ENCODE data around the gene BRI3. TPM values are rescaled to one million over a fixed set of nuclear protein-coding genes. Genes with fewer than 3 reads are reported as not detected.
A peak's percentile ranks its signal among the peaks of the same experiment; 100 is the strongest.

The BRI3 gene
- total and polyA plus RNA-seq, 9 of the 15 experiments (the other 6 are each of a cell fraction or from before 2014, with no cell fraction given): 4.3 to 57.4 (median 18.6) TPM

DNA sequence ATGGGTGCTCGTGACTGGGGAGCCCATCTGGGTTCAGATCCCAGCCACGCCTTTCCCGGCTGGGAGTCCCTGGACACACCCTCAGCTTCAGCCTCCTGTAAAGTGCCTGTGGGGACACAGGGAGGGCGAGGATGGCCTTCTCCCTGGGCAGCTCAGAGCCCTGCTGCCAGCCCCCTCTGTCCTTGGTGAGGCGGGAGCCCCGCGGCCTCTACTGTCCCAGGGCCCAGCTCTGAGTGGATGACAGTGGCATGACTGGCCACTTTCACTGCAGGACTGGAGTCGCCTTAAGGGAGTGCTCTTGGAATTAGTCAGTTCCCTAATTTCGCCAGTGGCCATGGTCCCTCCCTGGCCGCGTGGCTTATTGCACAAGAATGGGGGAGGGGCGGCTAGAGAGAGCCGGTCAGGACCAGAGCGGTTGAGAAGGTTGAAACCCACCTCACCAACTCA lies 4.6 kb downstream of the BRI3 start:
- peak overlapping the region in 1 of 2 experiments; percentile 88; a peak in 2 of 4 replicates for H3K9ac ChIP-seq (ENCODE audit: insufficient read depth in 1 of 2, low read depth in 2 of 2, low read length in 2 of 2)
- BruUV-seq (replicated peaks): no TSS peak
- intact Hi-C loops (cut with micrococcal nuclease) (no loop called here), in situ Hi-C loops (cut with MboI) (no loop called here)
- ChIA-PET POLR2A (interaction anchor here (1.6 kb wide), 2 partner anchors 50 to 52 kb away, joined by 5 to 8 read pairs; no protein-coding TSS in a partner anchor), CTCF (ENCODE audit: low intra/inter-chr PET ratio) (no interaction called here)
- H3K9me3 ChIP-seq (replicated peaks; ENCODE audit: control insufficient read depth, insufficient read depth, low read depth, low read length): no peaks in the 10 kb centered on the region
- H3K36me3 ChIP-seq (ENCODE audit: control insufficient read depth, insufficient read depth, low read length): peaks cover 26% of the 10 kb centered on the region; the same call in 2 of the 3 replicates
- FAIRE-seq (no peak), DNase-seq (ENCODE audit: extremely low read depth in 1 of 4, low spot score in 3 of 4) (peak in 3 of 4 experiments; percentile 32 to 41 (median 37)), ATAC-seq (peak; percentile 23)
- H3K4me2 ChIP-seq (ENCODE audit: insufficient read depth, low read length): no peak overlapping the region
- H3K79me2 ChIP-seq (ENCODE audit: control insufficient read depth, insufficient read depth, low read length): peaks cover 21% of the 10 kb centered on the region
- 0 out of 3 replicates have a peak overlapping the region, but pooled peaks have one; percentile 16 for H3K27ac ChIP-seq (ENCODE audit: extremely low read depth, low read depth, low read length)
- peaks cover 9 to 70% of the 10 kb centered on the region in 2 experiments; a peak in 4 of 5 replicates for H3K4me1 ChIP-seq (replicated peaks in 1 of 2; ENCODE audit: control insufficient read depth in 2 of 2, insufficient read depth in 2 of 2, low read length in 2 of 2)
- 16% methylated on average over 13 of the region's 14 CpGs for whole genome bisulfite sequencing (ENCODE audit: insufficient coverage, low coverage, missing lambda C conversion rate)
- H3K27me3 ChIP-seq (ENCODE audit: control insufficient read depth in 2 of 2, insufficient read depth in 2 of 2, low read length in 2 of 2): peaks cover 0 to 40% of the 10 kb centered on the region in 2 experiments; a peak in 2 of 5 replicates
- H2AFZ ChIP-seq (ENCODE audit: low read depth, low read length): no peak overlapping the region
- no peaks in the 10 kb centered on the region for H3K9me1 ChIP-seq (ENCODE audit: control insufficient read depth, insufficient read depth, low read length)
- no peak overlapping the region for H3K4me3 ChIP-seq
- H4K20me1 ChIP-seq (replicated peaks; ENCODE audit: control insufficient read depth, insufficient read depth, low read length): peaks cover 5% of the 10 kb centered on the region; the same call in 1 of the 2 replicates
- peak; percentile 86 for TF ChIP-seq MYC (IDR thresholded peaks at IDR 0.05; ENCODE audit: low read depth, low read length)
- no peak for TF ChIP-seq MYC (CRISPR knock-in tag; IDR thresholded peaks at IDR 0.05; ENCODE audit: borderline replicate concordance, low read depth)
- 0 out of 2 replicates have a peak, but pooled peaks have one; percentile 7 for TF ChIP-seq MEF2A (IDR thresholded peaks at IDR 0.05; ENCODE audit: control insufficient read depth, low read depth, low read length)
- TF ChIP-seq CREB1 (IDR thresholded peaks at IDR 0.05): no peak
- TF ChIP-seq CREB1 (CRISPR knock-in tag; IDR thresholded peaks at IDR 0.05): peak; percentile 33; the same call in 1 of the 2 replicates
- TF ChIP-seq, protein P1, sequence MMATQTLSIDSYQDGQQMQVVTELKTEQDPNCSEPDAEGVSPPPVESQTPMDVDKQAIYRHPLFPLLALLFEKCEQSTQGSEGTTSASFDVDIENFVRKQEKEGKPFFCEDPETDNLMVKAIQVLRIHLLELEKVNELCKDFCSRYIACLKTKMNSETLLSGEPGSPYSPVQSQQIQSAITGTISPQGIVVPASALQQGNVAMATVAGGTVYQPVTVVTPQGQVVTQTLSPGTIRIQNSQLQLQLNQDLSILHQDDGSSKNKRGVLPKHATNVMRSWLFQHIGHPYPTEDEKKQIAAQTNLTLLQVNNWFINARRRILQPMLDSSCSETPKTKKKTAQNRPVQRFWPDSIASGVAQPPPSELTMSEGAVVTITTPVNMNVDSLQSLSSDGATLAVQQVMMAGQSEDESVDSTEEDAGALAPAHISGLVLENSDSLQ (IDR thresholded peaks at IDR 0.05): no peak
- no peak for TF ChIP-seq FOSL1 (tag; conservative IDR thresholded peaks at IDR 0.05)
- peak; percentile 74; the same call in 1 of the 2 replicates for TF ChIP-seq SPI1 (IDR thresholded peaks at IDR 0.05; ENCODE audit: borderline replicate concordance, low read depth, low read length)
- TF ChIP-seq NR1H2 (CRISPR knock-in tag; IDR thresholded peaks at IDR 0.05): no peak
- TF ChIP-seq ARID1B (IDR thresholded peaks at IDR 0.05): peak; percentile 27; the same call in 1 of the 2 replicates
- TF ChIP-seq IRF9 (tag; IDR thresholded peaks at IDR 0.05): peak; percentile 36; the same call in 1 of the 2 replicates
- no peak for TF ChIP-seq PYGO2 (tag; IDR thresholded peaks at IDR 0.05)
- TF ChIP-seq BRD9 (IDR thresholded peaks at IDR 0.05; ENCODE audit: low read depth, partially characterized antibody): no peak
- no peak for TF ChIP-seq BDP1 (IDR thresholded peaks at IDR 0.05; ENCODE audit: insufficient read depth, insufficient read length)
- 0 out of 2 replicates have a peak, but pooled peaks have one; percentile 33 for TF ChIP-seq SMARCE1 (IDR thresholded peaks at IDR 0.05)
